ENCODE results near the gene LIPM.
"Not testable (repeated sequence)": the region's sequence is repeated elsewhere in the genome, so short reads cannot be mapped to it uniquely, and the experiment has no call there.

The LIPM gene

DNA sequence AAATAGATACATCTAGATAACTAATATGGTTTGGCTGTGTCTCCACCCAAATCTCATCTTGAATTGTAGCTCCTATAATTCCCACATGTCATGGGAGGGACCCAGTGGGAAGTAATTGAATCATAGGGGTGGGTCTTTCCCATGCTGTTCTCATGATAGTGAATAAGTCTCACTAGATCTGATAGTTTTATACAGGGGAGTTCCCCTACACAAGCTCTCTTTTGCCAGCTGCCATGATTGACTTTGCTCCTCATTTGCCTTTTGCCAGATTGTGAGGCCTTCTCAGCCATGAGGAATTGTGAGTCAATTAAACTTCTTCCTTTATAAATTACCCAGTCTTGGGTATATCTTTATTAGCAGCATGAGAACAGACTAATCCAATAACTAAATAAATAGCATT, 35.1 kb downstream of the LIPM start:
- not testable (repeated sequence) for DNase-seq (ENCODE audit: low read depth in 1 of 2, low spot score in 1 of 2)

- no peak for DNase-seq (ENCODE audit: low read depth in 1 of 2, low spot score in 1 of 2)
Observed at GRCh38 chr10:88838766-88839350, 36.3 kb downstream of the LIPM start.

DNA sequence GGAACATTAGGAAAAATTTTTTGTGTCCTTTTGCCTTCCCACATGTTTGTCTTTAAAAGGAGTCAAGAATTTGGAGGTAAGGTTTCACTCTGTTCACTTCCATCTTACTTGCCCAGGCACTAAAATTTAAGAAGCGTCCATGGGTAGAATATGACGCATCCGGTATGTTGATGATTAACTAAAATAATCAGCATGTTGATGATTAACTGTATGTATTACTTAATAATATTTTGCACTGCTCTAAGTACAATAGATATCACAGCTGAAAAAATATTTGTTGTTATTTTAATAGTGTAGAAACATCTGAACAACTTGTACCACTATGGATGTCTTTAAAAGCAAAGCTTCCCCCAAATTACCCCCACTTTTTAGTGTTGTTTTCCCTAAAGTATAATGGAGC, 37.6 kb downstream of the LIPM start:
- no peak for DNase-seq (ENCODE audit: low read depth in 1 of 2, low spot score in 1 of 2)

GRCh38 chr10:88840881-88841280, 38.4 kb downstream of the LIPM start:
- no peak for DNase-seq (ENCODE audit: low read depth in 1 of 2, low spot score in 1 of 2)

- DNase-seq (ENCODE audit: low read depth in 1 of 2, low spot score in 1 of 2) = no peak
Observed at GRCh38 chr10:88841316-88842111, 39.0 kb downstream of the LIPM start.

DNA sequence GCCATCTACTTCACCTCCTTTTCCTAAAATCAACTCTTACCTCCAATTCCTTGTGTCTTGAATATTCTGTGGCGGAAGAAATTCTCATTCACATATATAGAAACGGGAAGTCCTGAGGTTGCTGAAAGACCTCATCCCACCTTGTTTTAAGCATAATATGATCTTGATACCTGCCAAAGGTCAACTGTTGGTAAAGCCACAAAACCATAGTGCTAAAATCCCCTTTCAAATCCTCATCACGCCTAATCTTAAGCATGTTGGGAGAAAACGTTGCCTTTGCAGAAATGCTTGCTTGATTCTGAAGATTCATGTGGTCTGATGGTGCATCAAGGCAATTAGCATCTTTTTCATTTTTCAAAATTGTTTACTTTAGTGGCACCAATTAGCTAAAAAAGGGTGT, 40.6 kb downstream of the LIPM start:
- DNase-seq (ENCODE audit: low read depth in 1 of 2, low spot score in 1 of 2) = no peak

DNA sequence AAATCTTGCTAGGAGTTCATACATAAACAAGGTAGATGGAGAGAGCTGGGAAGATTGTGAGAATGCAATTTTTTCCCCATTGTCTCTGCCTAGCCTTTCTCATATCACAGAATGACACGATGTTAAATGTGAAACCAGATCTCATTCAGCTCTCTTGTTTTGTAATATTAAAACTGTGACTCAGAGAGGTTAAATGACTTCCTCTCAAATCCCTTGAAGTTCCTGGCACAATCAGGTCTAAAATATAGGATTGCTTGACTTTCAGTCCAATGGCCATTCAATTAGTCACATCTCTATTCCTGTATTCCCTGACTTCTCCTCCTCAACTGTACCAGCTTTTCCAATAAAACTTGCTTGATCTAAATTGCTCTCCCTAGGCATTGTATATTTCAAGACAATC, 46.0 kb downstream of the LIPM start:
- DNase-seq (ENCODE audit: low read depth in 1 of 2, low spot score in 1 of 2) = no peak

- no peak for DNase-seq (ENCODE audit: low read depth in 1 of 2, low spot score in 1 of 2)
Observed at GRCh38 chr10:88849234-88849633, 46.7 kb downstream of the LIPM start.

DNA sequence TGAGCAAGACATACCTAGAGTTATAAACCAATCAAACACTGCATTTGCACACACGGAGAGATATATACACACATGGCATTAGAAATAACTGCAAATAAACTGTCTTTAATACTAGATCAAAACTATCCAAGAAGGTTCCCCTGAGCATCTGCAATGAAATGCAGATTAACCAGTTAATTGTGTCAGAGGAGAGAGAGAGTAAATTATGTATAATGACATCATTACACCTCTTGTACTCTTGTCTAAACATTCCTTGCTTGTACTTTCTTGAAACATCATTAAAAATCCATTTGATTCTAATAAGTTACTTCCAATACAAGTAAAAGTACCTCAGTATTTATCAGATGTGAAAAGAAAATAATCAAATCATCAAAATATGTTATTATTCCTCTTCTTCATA, 48.2 kb downstream of the LIPM start:
- no peak for DNase-seq (ENCODE audit: low read depth in 1 of 2, low spot score in 1 of 2)

GRCh38 chr10:88851706-88852105, 49.2 kb downstream of the LIPM start, which contains the start of gene ANKRD22:
Gene ANKRD22, minus strand, starts transcription at chr10:88851844. Its CDS starts 237 bp downstream, at chr10:88851607.
- no peak for DNase-seq (ENCODE audit: low read depth in 1 of 2, low spot score in 1 of 2)

GRCh38 chr10:88852327-88852726, 49.8 kb downstream of the LIPM start:
- no peak for DNase-seq (ENCODE audit: low read depth in 1 of 2, low spot score in 1 of 2)

DNA sequence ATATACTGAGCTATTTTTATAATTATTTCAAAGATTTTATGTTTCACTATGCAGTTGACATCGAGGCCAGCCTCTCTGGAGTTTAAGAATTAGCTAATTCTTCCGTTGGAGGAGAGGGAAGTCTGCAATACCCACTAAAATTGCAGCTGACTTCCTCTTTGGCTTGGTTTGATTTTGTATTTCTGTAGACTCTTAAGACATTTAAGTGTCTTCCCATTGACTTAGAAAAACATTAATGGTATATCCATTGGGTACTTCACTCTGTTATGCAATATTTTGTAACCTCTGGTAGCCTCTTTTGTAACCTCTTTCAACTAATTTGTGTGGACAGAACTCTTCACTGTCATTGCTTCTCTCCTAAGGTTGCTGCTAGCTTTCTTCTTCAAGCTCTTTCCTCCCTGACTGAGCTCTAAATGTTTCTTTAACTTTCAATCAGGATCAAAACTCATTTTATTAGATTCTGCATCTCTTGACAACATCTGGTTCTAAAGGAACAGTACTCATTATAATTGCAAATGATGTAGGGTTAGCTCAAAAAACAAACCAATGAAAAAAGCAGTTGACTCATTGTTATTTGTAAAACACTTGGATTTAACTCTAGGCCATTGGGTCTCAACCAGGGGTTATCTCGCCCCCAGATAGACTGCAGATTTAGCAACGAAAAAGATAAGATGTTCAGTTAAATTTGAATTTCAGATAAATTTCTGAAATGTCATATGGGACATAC, 50.8 kb downstream of the LIPM start:
- no peak for DNase-seq (ENCODE audit: low read depth in 1 of 2, low spot score in 1 of 2)

DNA sequence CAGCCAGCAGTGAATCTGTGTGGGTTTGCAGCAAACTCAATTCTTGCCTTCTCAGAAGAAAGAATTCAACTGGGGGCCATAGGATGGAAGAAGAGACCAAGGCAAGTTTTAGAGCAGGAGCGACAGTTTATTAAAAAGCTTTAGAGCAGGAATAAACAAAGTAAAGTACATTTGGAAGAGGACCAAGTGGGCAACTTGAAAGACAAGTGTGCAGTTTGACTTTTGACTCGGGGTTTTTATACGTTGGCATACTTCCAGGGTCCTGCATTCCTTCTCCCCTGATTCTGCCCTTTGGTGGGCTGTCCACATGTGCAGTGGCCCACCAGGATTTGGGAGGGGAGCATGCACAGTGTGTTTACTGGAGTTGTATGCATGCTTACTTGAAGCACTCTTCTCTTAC, 52.2 kb downstream of the LIPM start:
- DNase-seq (ENCODE audit: low read depth in 1 of 2, low spot score in 1 of 2) = no peak

GRCh38 chr10:88857831-88858230, 55.3 kb downstream of the LIPM start:
- DNase-seq (ENCODE audit: low read depth in 1 of 2, low spot score in 1 of 2) = no peak

DNA sequence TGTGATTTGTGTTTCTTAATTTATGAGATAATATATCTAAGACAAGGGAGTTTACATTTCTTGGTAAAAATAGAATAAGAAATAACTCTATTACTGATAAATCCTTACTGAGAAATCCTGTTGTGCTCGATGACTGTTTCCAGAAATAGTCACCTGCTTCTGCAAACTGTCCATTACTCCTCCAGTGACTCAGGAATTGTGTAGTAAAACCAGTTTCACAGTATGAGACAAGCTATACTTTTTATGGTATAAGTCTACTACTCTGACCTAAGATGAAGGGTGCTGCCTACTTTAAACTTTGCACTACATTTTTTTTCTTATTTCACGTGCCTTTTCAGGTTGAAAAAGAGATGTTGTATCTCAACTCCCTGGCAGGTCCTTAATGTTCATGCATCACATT, 56.0 kb downstream of the LIPM start:
- DNase-seq (ENCODE audit: low read depth in 1 of 2, low spot score in 1 of 2) = no peak

GRCh38 chr10:88861036-88861435, 58.5 kb downstream of the LIPM start:
- no peak for DNase-seq (ENCODE audit: low read depth in 1 of 2, low spot score in 1 of 2)

DNA sequence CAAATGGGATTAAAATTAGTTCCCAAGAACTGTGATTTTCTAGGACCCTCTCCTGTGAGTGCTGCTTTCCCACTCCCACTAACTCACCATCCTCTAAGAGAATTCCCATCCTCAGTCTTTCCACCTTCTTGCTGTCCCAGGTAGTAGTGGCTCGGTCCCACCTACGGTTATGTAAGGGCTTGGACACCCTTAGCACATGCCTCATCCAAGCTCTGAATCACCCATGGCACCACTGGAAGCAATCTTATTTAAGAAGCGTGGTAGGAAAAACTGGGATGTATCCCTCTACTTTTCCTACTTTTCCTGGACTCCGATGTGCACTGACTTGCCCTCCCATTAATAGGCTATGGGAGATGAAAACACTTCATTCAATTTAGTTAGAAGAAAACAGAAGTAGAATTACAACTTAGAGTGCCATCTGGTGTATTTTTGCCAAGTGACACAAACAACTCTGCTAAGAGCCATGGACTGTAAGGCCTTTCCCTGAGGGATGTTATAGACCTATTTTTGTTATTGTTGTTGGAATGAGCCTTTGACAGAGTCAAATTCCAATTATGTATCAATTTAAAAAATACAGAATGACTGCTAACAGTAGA, 62.8 kb downstream of the LIPM start:
- no peak for DNase-seq (ENCODE audit: low read depth in 1 of 2, low spot score in 1 of 2)

DNA sequence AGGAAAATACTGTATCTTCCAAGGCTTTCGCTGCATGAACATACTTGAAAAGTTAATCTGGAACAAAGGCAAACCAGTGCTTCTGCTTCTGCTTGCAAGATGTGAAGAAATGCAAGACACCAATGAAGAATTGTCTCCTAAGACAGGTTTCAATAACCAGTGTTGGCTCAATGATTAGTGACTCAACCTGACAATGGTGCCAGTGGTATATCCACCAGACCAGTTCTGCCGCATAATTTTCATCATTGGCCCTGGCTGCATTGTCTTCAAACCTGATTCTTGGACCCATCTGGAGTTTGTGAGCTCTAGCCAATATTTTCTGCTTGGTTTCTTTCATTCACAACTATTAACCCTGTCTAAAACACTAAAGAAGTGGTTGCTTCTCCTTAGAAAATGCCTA, 63.9 kb downstream of the LIPM start:
- DNase-seq (ENCODE audit: low read depth in 1 of 2, low spot score in 1 of 2) = no peak

DNA sequence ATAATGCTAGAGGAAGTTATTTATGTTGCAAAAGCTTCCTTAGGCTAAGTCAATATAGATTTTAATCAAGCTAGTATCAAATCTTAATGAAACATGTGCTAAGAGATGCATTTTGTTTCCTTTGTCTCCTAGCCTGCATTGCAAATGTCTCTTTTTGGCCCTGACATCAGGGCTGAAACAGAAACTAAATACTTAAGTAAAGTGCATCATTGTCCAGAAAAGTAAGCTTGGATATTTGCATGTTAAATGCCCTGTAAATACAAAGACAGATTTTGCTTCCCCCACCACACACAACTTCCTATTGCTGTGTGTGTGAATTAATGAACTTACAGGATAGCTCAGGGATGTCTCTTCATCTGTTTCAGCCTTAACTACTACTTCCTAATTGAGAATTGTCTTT, 67.6 kb downstream of the LIPM start:
- no peak for DNase-seq (ENCODE audit: low read depth in 1 of 2, low spot score in 1 of 2)

All from activated CD4-positive, alpha-beta T cell treated with anti-CD3 and anti-CD28 coated beads, Interleukin-2, amount 50 U/mL, for 24 hours (primary cell).